ENCODE results near the gene VCAM1.
"Not testable (repeated sequence)": the region's sequence is repeated elsewhere in the genome, so short reads cannot be mapped to it uniquely, and the experiment has no call there.

The VCAM1 gene

DNA sequence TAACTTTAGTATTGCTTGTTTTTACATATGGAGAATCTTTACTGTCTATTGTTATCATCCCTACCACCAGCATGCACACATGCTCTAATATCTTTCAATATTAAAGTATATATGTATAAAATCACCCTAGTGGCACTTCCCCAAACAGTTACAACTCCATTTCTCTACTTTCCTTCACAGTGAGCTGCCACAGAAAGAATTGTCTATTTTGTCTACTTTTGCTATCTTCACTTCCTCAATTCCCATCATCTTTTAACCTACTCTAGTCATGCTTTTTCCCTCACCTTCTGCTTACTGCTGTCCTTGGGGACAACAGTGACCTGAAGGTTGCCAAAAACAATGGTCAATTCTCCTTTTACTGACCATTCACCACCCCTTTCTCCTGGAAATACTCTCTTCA, 59.2 kb downstream of the VCAM1 start:
- FAIRE-seq (no peak), DNase-seq (ENCODE audit: insufficient read length, low spot score) (no peak)
- TF ChIP-seq POLR2A (IDR thresholded peaks at IDR 0.05; ENCODE audit: low read depth, low read length): no peak

GRCh38 chr1:100780814-100781213, 61.3 kb downstream of the VCAM1 start:
- FAIRE-seq (no peak), DNase-seq (ENCODE audit: insufficient read length, low spot score) (no peak)
- no peak for TF ChIP-seq POLR2A (IDR thresholded peaks at IDR 0.05; ENCODE audit: low read depth, low read length)

DNA sequence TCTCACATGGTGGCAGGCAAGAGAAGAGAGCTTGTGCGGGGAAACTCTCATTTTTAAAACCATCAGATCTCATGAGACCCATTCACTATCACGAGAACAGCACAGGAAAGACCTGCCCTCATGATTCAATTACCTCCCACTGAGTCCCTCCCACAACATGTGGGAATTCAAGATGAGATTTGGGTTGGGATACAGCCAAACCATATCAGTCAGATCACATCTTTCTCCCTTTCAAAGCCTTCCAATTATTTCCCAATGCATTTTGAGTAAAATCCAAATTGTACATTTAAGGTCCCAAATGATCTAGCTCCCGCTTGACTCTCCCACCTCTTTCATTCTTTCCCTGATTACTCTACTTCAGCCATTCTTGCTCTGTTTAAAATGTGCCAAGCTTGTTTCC, 62.2 kb downstream of the VCAM1 start:
- DNase-seq (ENCODE audit: insufficient read length, low spot score); FAIRE-seq: not testable (repeated sequence)

DNA sequence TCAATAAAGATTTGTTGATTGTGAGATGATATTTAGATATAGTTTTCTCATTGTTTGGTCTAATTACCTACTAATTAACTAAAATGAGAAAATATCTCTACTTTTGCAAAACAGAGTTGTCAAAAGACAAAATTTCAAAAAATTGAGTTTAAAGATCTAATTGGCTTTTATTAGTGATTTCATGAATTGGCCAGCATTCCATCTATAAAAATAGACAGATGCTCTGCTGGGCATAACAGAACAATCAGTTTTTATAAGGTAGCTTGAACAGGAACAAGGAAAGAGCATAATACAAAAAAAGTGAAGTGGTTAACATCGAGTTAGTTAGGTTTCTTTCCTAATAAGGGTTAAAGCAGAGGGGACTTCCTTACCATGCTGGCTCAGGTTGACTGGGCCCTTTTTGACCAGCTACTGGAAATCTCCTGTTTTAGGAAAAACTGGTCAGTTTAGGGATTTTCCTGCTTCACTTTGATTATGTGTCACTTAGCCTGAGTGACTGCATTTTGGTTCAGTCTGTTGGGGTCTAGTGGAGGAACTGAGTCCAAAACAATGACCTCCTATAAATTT, 63.0 kb downstream of the VCAM1 start:
- FAIRE-seq (no peak), DNase-seq (ENCODE audit: insufficient read length, low spot score) (no peak)
- no peak for TF ChIP-seq POLR2A (IDR thresholded peaks at IDR 0.05; ENCODE audit: low read depth, low read length)

DNA sequence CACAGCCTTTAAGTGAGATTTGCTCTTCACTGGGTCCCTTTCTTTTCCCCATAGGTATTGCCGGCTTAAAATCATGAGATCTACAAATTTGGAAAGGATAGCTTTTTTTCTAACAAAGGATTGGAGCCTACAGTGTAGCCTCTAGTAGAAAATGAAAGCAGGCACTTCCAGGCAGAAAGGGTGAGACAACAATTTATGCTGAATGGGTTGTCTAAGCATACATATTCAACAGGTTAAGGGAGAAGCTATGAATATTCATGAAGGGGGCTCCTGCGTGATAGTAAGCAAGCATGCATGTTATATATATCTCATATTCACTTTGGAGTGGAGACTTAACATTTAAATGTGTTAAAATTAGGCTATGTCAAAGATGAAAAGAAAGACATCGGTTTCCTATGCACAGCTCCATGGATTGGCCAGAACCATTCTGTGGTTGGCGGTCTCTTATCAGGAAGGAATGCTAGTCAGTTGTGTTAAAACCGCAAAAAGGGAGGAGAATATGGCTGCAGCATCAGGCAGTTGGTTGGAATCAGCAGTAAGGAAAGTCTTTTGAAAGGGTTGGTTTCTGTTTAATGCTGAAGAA, 66.0 kb downstream of the VCAM1 start:
- DNase-seq (ENCODE audit: insufficient read length, low spot score) (no peak), FAIRE-seq (peak; percentile 99)
- no peak for TF ChIP-seq POLR2A (IDR thresholded peaks at IDR 0.05; ENCODE audit: low read depth, low read length)

DNA sequence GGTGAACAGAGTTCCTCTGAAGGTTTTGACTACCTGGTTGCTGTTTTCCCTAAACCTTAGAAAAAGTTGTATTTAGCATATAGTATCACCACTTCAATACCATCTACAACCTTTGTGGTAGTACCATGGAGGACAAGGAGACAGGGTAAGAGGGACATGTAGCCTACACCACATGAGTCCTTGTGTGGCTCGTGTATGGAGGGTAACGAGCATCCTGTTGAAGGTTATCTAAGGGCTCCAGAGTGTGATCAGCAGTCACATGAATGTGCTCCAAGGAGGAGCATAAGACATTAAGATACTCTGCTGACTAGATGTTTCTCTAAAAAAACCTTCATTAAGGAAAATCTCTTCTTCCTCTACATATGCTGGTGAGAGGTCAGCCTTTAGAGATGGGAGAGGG, 67.3 kb downstream of the VCAM1 start:
- DNase-seq (ENCODE audit: insufficient read length, low spot score): no peak
- peak; percentile 57 for FAIRE-seq
- TF ChIP-seq POLR2A (IDR thresholded peaks at IDR 0.05; ENCODE audit: low read depth, low read length): no peak
